Panc1 (cell line): ENCODE data around the gene JOSD2. TPM values are rescaled to one million over a fixed set of nuclear protein-coding genes. Genes with fewer than 3 reads are reported as not detected.

Experiments
- ATAC-seq: fragments of 200-7000 bp; cut with Tn5 transposase; 2 replicates; pipeline ENCODE4 v1.9.1; 2020; ENCODE audit warnings: mild to moderate bottlenecking, moderate library complexity
- BruUV-seq: library from RNA; stranded (reverse); fragments of 400-500 nt; replicated peaks from 2 replicates; lab custom pipeline; 2021; lab: Mats Ljungman, UMichigan
- CTCF ChIA-PET: fragments of 300-600 bp; sonication (Branson Sonifier 250); formaldehyde crosslinking; loops from one replicate; lab custom pipeline; 2022; ENCODE audit warnings: antibody characterized with exemption; lab: Charles Lee
- POLR2A ChIA-PET: fragments of 300-600 bp; sonication (Branson Sonifier 250); formaldehyde crosslinking; loops from one replicate; lab custom pipeline; 2022; ENCODE audit warnings: antibody characterized with exemption; lab: Charles Lee
- DNase-seq: peaks from one replicate; pipeline ENCODE4 v3.0.0-alpha.2; 2010; ENCODE audit warnings: low read depth, low spot score
- H3K27ac ChIP-seq: 2 replicates; pipeline ENCODE4 v1.5.1; 2011; ENCODE audit warnings: mild to moderate bottlenecking, low read length, inconsistent platforms
- H3K27me3 ChIP-seq: fragments of 200-500 bp; sonication (Bioruptor generic); 2 replicates; pipeline ENCODE4 v1.6.0; 2014; ENCODE audit warnings: low read length, inconsistent platforms; ENCODE audit not compliant: control insufficient read depth, insufficient read depth
- H3K36me3 ChIP-seq: fragments of 200-500 bp; sonication (Bioruptor generic); 2 replicates; pipeline ENCODE4 v1.5.1; 2014; ENCODE audit warnings: inconsistent platforms, mild to moderate bottlenecking, low read length, moderate library complexity; ENCODE audit not compliant: control insufficient read depth, insufficient read depth
- H3K4me1 ChIP-seq: 2 replicates; pipeline ENCODE4 v1.5.1; 2011; ENCODE audit warnings: inconsistent platforms, mild to moderate bottlenecking, low read length, moderate library complexity; ENCODE audit not compliant: control insufficient read depth, insufficient read depth
- H3K4me3 ChIP-seq, 2 experiments: 2 replicates each; pipeline ENCODE4 v1.5.1; 2011 to 2012; ENCODE audit warnings: low read depth in 2 of 2, low read length in 2 of 2, mild to moderate bottlenecking in 2 of 2, inconsistent platforms in 1 of 2, moderate library complexity in 1 of 2
- H3K9me3 ChIP-seq: fragments of 200-500 bp; sonication (Bioruptor generic); 2 replicates; pipeline ENCODE4 v1.5.1; 2014; ENCODE audit warnings: low read depth, mild to moderate bottlenecking, inconsistent platforms, low read length, moderate library complexity; ENCODE audit not compliant: control insufficient read depth, insufficient read depth
- CTCF ChIP-seq: fragments of 450-650 bp; IDR thresholded peaks from 2 replicates; pipeline ENCODE4 v1.5.1; 2017; ENCODE audit warnings: mild to moderate bottlenecking
- POLR2AphosphoS5 ChIP-seq: IDR thresholded peaks from 2 replicates; pipeline ENCODE4 v1.6.1; 2012; ENCODE audit warnings: mild to moderate bottlenecking, low read depth, low read length, moderate library complexity
- REST ChIP-seq, 2 experiments: IDR thresholded peaks; 2 replicates each; pipeline ENCODE4 v1.6.1; 2011 to 2012; ENCODE audit warnings: low read depth in 2 of 2, control low read depth in 1 of 2, low read length in 1 of 2, mild to moderate bottlenecking in 1 of 2, moderate library complexity in 1 of 2; ENCODE audit not compliant: insufficient read depth in 1 of 2
- SIN3A ChIP-seq: IDR thresholded peaks from 2 replicates; pipeline ENCODE4 v1.6.1; 2012; ENCODE audit warnings: low read depth, mild to moderate bottlenecking, low read length, moderate library complexity, borderline replicate concordance; ENCODE audit not compliant: insufficient read depth
- TCF7L2 ChIP-seq: IDR thresholded peaks from 2 replicates; pipeline ENCODE4 v1.6.1; 2011; ENCODE audit warnings: mild to moderate bottlenecking, low read depth, low read length, inconsistent platforms
- in situ Hi-C: cut with HindIII; loops from 2 replicates; pipeline ENCODE4 v1.10.0; 2016; ENCODE audit warnings: low sequenced_read_pairs, low pct_unique_long_range_greater_than_20kb
- intact Hi-C: fragments of 100-400 bp; cut with micrococcal nuclease; formaldehyde crosslinking; loops from one replicate; pipeline ENCODE4 v1.10.0; 2022; ENCODE audit not compliant: unreplicated experiment
- total RNA-seq: library from RNA; stranded (reverse); gene quantifications from one replicate; pipeline ENCODE4 v1.2.1, GENCODE V29; 2021; ENCODE audit not compliant: unreplicated experiment

The JOSD2 gene
- total RNA-seq, 1 experiment from 2014 or later = 51.8 TPM

GRCh38 chr19:50546527-50547221 lies 35.7 kb upstream of the JOSD2 start:
- Histone ChIP-seq H3K27me3 (no peaks in the 10 kb centered on the region), H3K4me1 (no peaks in the 10 kb centered on the region), H3K9me3 (no peaks in the 10 kb centered on the region), H3K36me3 (no peaks in the 10 kb centered on the region), H3K4me3 (no peak overlapping the region), H3K27ac (no peak overlapping the region)
- TF ChIP-seq TCF7L2 (no peak), REST (IDR thresholded peaks at IDR 0.05; ENCODE audit: insufficient read depth in 1 of 2, low read depth in 2 of 2, low read length in 1 of 2) (no peak), SIN3A (no peak)
- no TSS peak for BruUV-seq
- DNase-seq (no peak), ATAC-seq (no peak)
- POLR2A ChIA-PET = no interaction called here
- intact Hi-C loops (no loop called here), in situ Hi-C loops (no loop called here)
- CTCF ChIA-PET = interaction anchor here (0.7 kb wide), 1 partner anchor 9 kb away, joined by 14 read pairs; no protein-coding TSS in a partner anchor

DNA sequence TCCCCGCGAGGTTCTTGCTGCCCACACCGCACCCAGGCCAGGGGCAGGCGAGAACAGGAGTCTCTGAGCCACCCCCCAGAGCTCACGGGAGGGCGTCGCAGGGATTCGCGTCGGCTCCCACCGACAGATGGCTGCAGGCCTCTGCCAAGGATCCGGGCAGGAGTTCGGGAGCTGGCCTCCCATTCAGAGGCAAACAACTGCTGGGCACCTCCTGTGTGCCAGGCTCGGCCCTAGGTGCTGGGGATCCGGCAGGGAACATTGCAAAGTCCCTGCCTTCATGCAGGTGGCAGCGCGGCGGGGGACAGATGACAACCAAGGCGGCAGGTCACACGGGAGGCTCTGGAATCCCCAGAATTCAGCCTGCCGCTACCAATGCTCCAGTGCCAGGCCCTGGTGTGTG lies 32.0 kb upstream of the JOSD2 start:
- no peak overlapping the region for H3K4me3 ChIP-seq
- no peaks in the 10 kb centered on the region for H3K27me3 ChIP-seq
- DNase-seq = no peak
- no peaks in the 10 kb centered on the region for H3K4me1 ChIP-seq
- no TSS peak for BruUV-seq
- in situ Hi-C loops (no loop called here), intact Hi-C loops (no loop called here)
- no peak overlapping the region for H3K27ac ChIP-seq
- CTCF ChIA-PET = no interaction called here
- TF ChIP-seq REST (IDR thresholded peaks at IDR 0.05; ENCODE audit: insufficient read depth in 1 of 2, low read depth in 2 of 2, low read length in 1 of 2) (no peak), POLR2AphosphoS5 (no peak), CTCF (no peak), TCF7L2 (no peak), SIN3A (no peak)
- no peaks in the 10 kb centered on the region for H3K36me3 ChIP-seq
- ATAC-seq = no peak
- POLR2A ChIA-PET = no interaction called here
- H3K9me3 ChIP-seq = no peaks in the 10 kb centered on the region
